ENCODE measurements around the gene PAX3.
A peak's percentile ranks its signal among the peaks of the same experiment; 100 is the strongest.

Gene PAX3

DNA sequence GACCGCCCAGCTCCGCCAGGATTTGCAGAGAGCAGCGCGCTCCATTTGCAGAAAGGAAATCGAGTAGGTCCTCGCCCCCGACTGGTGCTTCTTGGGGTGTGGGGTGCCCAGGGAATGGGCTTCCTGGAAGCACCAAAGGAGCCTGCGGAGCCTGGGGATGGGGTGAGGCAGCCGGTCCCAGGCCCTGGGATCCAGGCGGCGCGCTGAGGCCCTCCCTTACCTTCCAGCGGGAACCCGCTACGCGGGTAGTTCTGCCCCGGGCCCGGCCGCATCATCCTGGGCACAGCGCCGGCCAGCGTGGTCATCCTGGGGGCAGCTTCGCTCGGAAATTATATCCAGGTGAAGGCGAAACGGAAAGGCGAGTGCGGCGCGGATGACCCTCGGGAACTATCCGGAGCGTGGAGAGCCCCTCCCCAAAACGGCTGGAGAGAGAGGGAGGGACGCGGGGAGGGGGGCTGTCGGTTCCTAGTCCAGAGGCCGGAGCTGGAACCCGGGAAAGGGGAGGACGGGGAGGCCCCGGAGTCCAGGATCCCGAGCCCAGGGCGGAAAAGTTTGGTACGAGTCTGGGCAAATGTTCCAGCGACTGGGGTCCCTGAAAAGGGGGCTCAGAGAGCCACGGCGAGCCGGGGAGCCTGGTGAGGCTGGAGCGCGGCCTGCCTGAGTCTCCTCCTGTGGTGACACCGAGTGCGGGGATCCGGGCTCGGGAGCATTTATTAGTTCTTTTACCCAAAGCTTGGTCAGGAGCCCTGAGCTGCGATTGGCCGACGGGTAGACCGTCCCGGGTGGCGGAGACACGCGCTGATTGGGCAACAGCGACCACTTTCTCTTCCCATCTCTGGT, at the start of gene PAX3:
Gene PAX3, minus strand, starts transcription at position 688 of the 840 bp plus-strand sequence. Its CDS starts 383 bp downstream, at position 305.
- no peak for FAIRE-seq

GRCh38 chr2:222341331-222341730, 42.5 kb upstream of the PAX3 start:
- FAIRE-seq = no peak

GRCh38 chr2:222338374-222338773, 39.6 kb upstream of the PAX3 start:
- no peak for FAIRE-seq

DNA sequence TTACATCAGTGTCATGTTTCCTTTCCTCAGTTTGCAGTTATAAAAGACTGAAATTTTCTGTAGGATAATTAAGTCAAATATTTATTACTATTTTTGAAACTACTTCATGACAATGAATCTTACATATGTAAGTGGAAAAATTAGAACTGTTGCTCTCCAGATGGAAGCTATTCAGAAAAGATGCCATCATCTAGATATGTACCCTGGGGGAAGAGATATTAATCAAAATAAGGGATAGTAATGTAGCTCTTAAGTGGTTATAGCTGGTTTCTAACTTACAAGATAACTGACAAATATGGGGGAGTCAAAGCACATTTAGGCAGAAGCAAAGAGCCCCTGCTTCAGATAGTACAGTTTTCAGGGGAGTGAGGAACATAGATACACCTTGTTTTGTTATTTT, 38.1 kb upstream of the PAX3 start:
- FAIRE-seq = no peak

DNA sequence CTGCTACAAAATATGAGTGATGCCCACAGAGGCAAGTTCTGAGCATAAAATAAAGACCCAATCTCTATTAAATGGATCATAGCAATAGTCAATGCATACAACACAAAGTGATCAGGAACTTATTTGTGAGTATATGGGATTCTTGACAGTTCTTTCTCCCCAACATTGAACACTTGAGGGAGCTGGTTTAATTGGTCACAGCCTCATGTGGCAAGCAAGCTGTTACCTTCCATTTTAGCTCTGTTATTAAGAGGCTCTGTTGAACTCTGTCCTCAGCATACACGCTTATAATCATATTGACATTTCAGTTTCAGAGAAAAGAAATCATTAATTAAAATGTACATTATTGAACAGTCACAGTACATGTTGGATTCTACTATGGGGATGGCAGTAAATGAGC, 37.6 kb upstream of the PAX3 start:
- FAIRE-seq = no peak

DNA sequence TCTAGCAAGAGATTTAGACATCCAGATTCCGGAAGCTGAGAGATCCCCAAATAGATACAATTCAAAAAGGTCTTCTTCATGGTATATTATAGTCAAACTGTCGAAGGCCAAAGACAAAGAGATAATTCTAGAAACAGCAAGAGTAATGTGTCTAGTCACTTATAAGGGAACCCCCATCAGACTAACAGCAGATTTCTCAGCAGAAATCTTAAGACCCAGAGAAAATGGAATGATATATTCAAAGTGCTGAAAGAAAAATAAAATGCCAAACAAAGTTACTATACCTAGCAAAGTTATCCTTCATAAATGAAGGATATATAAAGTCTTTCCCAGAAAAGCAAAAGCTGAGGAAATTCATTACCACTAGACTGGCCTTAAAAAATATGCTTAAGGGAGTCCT, 36.1 kb upstream of the PAX3 start:
- FAIRE-seq = no peak

GRCh38 chr2:222333397-222333796, 34.6 kb upstream of the PAX3 start:
- FAIRE-seq = no peak

GRCh38 chr2:222332116-222332515, 33.3 kb upstream of the PAX3 start:
- no peak for FAIRE-seq

GRCh38 chr2:222330910-222331309, 32.1 kb upstream of the PAX3 start:
- no peak for FAIRE-seq

DNA sequence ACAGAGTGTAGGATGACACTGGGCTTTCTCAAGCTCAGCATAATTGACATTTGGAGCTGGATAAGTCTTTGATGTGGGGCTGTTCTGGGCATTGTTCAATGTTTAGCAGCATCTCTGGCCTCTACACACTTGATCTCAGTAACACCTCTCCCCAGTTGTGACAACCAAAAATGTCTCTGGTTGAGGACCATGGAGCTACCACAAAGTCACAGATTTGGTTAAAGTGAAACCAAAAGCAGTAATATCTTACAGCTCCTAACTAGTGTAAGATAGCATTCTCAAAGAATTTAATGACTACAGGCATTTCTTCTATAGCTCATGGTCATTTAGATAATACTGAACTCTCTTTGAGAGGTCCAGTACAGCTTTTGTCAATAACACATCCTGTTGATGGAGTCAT, 23.4 kb upstream of the PAX3 start:
- FAIRE-seq = no peak

GRCh38 chr2:222320436-222321395, 21.9 kb upstream of the PAX3 start:
- FAIRE-seq = no peak

GRCh38 chr2:222319586-222320435, 21.0 kb upstream of the PAX3 start:
- no peak for FAIRE-seq

GRCh38 chr2:222318712-222319585, 20.2 kb upstream of the PAX3 start:
- no peak for FAIRE-seq

DNA sequence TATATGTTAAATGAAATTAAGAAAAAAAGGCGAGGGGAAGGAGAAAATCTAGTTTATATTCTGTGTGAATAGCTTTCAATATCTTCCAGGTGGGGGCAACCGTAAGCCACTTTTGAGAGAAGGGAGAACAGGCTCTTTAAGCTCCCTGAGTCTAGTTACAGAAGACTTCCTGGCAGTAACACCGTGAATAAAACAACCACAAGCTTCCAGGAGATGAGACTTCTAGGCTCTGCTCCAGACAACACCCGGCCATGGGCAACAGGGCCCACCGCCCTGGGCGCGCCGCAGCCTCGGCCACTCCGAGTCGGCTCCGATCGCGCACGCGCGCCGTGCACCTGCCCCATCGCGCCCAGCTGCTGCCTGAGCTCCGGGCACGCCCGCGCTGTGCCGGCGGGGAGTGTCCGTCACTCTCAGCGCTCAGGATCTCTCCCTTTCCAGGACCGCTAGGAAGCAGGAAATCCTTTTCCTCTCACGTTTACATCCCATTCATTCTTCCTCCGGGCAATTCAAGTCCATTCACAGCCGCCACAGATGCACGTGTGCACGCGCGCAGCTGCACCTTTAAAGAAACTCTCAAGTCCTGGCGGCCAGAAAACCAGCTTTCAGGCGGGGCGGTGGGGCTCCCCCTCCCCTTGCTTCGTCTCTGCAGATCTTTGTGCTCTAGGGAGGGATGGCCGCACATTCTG, 19.4 kb upstream of the PAX3 start:
- FAIRE-seq = peak; percentile 78

DNA sequence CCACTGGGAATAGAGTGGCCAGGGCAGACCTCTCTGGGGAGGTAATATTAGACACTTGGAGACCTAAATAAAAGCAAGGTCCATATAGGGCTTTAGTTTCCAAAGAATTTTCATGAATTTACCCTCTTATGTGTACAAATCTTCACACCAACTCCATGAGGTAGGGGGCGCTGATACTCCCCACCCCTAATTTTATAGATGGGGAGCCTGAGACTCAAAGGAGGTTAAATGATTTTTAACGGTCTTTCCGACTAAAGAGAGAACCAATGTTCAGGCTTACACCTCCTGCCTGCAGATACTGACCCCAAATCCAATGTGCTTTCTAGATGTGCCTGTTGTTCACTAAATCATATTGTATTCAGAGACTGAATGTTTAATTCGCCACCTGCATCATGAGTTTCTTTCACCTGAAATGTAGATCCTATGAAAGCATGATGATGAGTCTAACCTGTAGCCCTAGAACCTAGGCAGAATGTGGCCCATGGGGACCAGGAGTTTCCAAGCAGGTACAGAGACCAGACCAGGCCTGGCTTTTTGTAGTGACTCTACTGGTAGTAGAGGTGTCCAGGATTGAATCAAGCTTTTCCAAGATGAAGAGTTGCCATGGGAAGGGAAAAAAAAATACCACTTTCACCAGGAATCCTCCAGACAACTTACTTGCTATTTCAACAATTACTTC, 16.8 kb upstream of the PAX3 start:
- FAIRE-seq = no peak

DNA sequence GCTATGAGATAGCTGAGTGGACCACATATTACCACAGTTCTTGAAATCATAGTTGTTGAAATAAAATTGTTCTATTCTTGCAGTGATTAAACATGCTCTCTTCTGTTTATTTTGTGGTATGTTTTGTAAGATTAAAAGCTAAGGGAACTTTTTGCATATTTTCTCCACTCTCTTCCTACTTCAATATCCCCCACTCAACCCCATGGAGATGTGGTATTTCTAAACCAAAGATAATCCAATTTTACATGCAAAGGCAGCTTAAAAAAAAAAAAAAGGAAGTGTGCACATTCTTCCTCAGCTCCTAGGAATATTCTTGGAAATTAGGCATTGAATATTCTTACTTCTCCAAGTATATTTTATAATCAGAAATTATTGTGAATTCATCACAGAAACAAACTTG, 15.0 kb upstream of the PAX3 start:
- FAIRE-seq = no peak

GRCh38 chr2:222311978-222312738, 13.4 kb upstream of the PAX3 start:
- no peak for FAIRE-seq

- no peak for FAIRE-seq
Observed at GRCh38 chr2:222311319-222311977, 12.7 kb upstream of the PAX3 start.

DNA sequence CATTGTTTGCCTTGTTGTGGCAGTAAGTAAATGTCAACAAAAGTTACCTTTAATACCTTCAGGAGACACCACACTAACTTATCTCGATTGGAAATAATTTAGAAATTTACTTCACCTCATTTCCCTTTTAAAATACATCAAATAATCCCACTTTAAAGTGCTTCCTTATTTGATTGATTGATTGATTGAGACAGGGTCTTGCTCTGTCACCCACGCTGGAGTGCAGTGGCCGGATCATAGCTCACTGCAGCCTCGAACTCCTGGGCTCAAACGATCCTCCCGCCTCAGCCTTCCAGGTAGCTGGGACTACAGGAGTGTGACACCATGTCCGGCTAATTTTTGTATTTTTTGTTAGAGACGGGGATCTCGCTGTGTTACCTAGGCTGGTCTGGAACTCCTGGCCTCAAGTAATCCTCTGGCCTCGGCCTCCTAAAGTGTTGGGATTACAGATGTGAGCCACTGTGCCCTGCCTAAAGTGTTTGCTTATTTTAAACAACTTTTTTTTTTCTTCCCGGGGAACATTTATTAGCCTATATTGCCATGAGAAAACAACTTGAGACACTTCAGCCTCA, 12.0 kb upstream of the PAX3 start:
- no peak for FAIRE-seq
